GM08714 (cell line): ENCODE results near the gene DPM2.

ENCODE experiments used
- H3K4me3 ChIP-seq: fragments of 200-500 bp; sonication (Bioruptor generic); 2 replicates; pipeline ENCODE4 v1.5.1; 2014; ENCODE audit warnings: mild to moderate bottlenecking, low read length, inconsistent platforms
- ZNF274 ChIP-seq: IDR thresholded peaks from 2 replicates; pipeline ENCODE4 v1.6.1; 2012; ENCODE audit warnings: mild to moderate bottlenecking, low read depth, low read length

The DPM2 gene

GRCh38 chr9:127903557-127904475 is 33.8 kb downstream of the DPM2 start:
- H3K4me3 ChIP-seq = no peak overlapping the region; the same call in 1 of the 2 replicates
- TF ChIP-seq ZNF274 = no peak

- TF ChIP-seq ZNF274 = no peak
- H3K4me3 ChIP-seq = peak within 1 kb of the TSS; percentile 85; the same call in 1 of the 2 replicates
Measured at GRCh38 chr9:127899128-127899943, 38.3 kb downstream of the DPM2 start, which contains the start of gene ST6GALNAC6. Gene ST6GALNAC6 (minus strand): TSS chr9:127899603. CDS start chr9:127897981, 1,622 bp downstream.

- peak overlapping the region; percentile 85; the same call in 1 of the 2 replicates for H3K4me3 ChIP-seq
- no peak for TF ChIP-seq ZNF274
Measured at GRCh38 chr9:127898433-127899127, 39.1 kb downstream of the DPM2 start.

- no peak for TF ChIP-seq ZNF274
- H3K4me3 ChIP-seq = no peak overlapping the region
Measured at GRCh38 chr9:127897193-127897692, 40.4 kb downstream of the DPM2 start.

GRCh38 chr9:127896395-127897192 is 41.1 kb downstream of the DPM2 start:
- no peak overlapping the region for H3K4me3 ChIP-seq
- TF ChIP-seq ZNF274 = no peak

GRCh38 chr9:127895811-127896210 is 41.8 kb downstream of the DPM2 start:
- H3K4me3 ChIP-seq = no peak overlapping the region

GRCh38 chr9:127893392-127893791 is 44.3 kb downstream of the DPM2 start:
- no peak for TF ChIP-seq ZNF274
- no peak overlapping the region for H3K4me3 ChIP-seq

More at GRCh38 chr9:127895811-127896210, 41.8 kb downstream of the DPM2 start:
- no peak for TF ChIP-seq ZNF274

GRCh38 chr9:127892831-127893230 is 44.8 kb downstream of the DPM2 start:
- no peak for TF ChIP-seq ZNF274
- no peak overlapping the region for H3K4me3 ChIP-seq

GRCh38 chr9:127890053-127890452 is 47.6 kb downstream of the DPM2 start:
- TF ChIP-seq ZNF274 = no peak
- no peak overlapping the region for H3K4me3 ChIP-seq

- TF ChIP-seq ZNF274 = no peak
- no peak overlapping the region for H3K4me3 ChIP-seq
Measured at GRCh38 chr9:127887792-127888191, 49.9 kb downstream of the DPM2 start.

GRCh38 chr9:127886401-127886972 is 51.2 kb downstream of the DPM2 start:
- no peak overlapping the region for H3K4me3 ChIP-seq
- no peak for TF ChIP-seq ZNF274

- H3K4me3 ChIP-seq = no peak overlapping the region
- TF ChIP-seq ZNF274 = no peak
Measured at GRCh38 chr9:127885508-127886281, 52.0 kb downstream of the DPM2 start.
